Smooth muscle cell (in vitro differentiated cells): Measurements from ENCODE around the gene SLC7A6. TPM values are rescaled to one million over a fixed set of nuclear protein-coding genes. Genes with fewer than 3 reads are reported as not detected.

Experiments
- DNase-seq: peaks from one replicate; lab custom pipeline; 2025; ENCODE audit not compliant: unreplicated experiment; lab: John Stamatoyannopoulos, UW
- H2AFZ ChIP-seq: fragments of 200-600 bp; sonication (generic); 2 replicates; pipeline ENCODE4 v1.6.0; 2016; ENCODE audit warnings: antibody characterized with exemption, low read depth, mild to moderate bottlenecking
- H3F3A ChIP-seq: fragments of 200-600 bp; sonication (generic); 2 replicates; pipeline ENCODE4 v1.6.0; 2017; ENCODE audit warnings: antibody characterized with exemption, low read depth
- H3K27ac ChIP-seq: fragments of 200-600 bp; sonication (generic); 2 replicates; pipeline ENCODE4 v1.5.1; 2016; ENCODE audit warnings: low read depth, mild to moderate bottlenecking
- H3K27me3 ChIP-seq: fragments of 200-600 bp; sonication (generic); 2 replicates; pipeline ENCODE4 v1.6.1; 2016; ENCODE audit warnings: low read depth, mild to moderate bottlenecking
- H3K36me3 ChIP-seq: fragments of 200-600 bp; sonication (generic); 2 replicates; pipeline ENCODE4 v1.5.1; 2016; ENCODE audit warnings: low read depth
- H3K4me1 ChIP-seq: fragments of 200-600 bp; sonication (generic); 2 replicates; pipeline ENCODE4 v1.5.1; 2016; ENCODE audit warnings: low read depth
- H3K4me2 ChIP-seq: fragments of 200-600 bp; sonication (generic); 2 replicates; pipeline ENCODE4 v1.6.0; 2016; ENCODE audit warnings: mild to moderate bottlenecking
- H3K4me3 ChIP-seq: fragments of 200-600 bp; sonication (generic); 2 replicates; pipeline ENCODE4 v1.5.1; 2016; ENCODE audit warnings: mild to moderate bottlenecking
- H3K79me2 ChIP-seq: fragments of 200-600 bp; sonication (generic); 2 replicates; pipeline ENCODE4 v1.6.0; 2016; ENCODE audit warnings: low read depth, mild to moderate bottlenecking
- H3K9ac ChIP-seq: fragments of 200-600 bp; sonication (generic); 2 replicates; pipeline ENCODE4 v1.6.0; 2016; ENCODE audit warnings: low read depth
- H3K9me3 ChIP-seq: fragments of 200-600 bp; sonication (generic); replicated peaks from 2 replicates; pipeline ENCODE4 v1.5.1; 2016; ENCODE audit warnings: low read depth
- H4K20me1 ChIP-seq: fragments of 200-600 bp; sonication (generic); 2 replicates; pipeline ENCODE4 v1.6.0; 2016; ENCODE audit warnings: low read depth
- CTCF ChIP-seq: fragments of 200-600 bp; sonication (generic); IDR thresholded peaks from 2 replicates; pipeline ENCODE4 v1.5.1; 2017; ENCODE audit warnings: borderline replicate concordance, mild to moderate bottlenecking, antibody characterized with exemption; ENCODE audit not compliant: insufficient read depth, poor library complexity, severe bottlenecking
- WGBS: methylation state at CpG from one replicate; pipeline ENCODE4 v1.1.7; 2016; ENCODE audit warnings: low lambda C conversion rate; 5-methylcytosine and 5-hydroxymethylcytosine counted together
- polyA plus RNA-seq: library from polyadenylated mRNA; unstranded; fragments of >200 nt; fragmentation: Nextera tagmentation; extraction: Ambion mirVana; gene quantifications from 2 replicates; pipeline ENCODE4 v1.2.1, GENCODE V29; 2016
- total RNA-seq: library from RNA; depleted of rRNA; stranded (reverse); fragments of >200 nt; gene quantifications from 2 replicates; pipeline ENCODE4 v1.2.3, GENCODE V29; 2014

The SLC7A6 gene
- total and polyA plus RNA-seq, 2 experiments from 2014 or later = 11.4 to 16.5 TPM

- TF ChIP-seq CTCF = no peak
- Histone ChIP-seq H3K4me2 (no peak overlapping the region), H3K27me3 (no peaks in the 10 kb centered on the region), H3K4me3 (no peak overlapping the region), H3K4me1 (no peaks in the 10 kb centered on the region), H3K9ac (no peak overlapping the region), H3F3A (no peaks in the 10 kb centered on the region), H3K36me3 (peaks cover 19% of the 10 kb centered on the region), H3K27ac (no peak overlapping the region), H3K9me3 (no peaks in the 10 kb centered on the region), H4K20me1 (no peaks in the 10 kb centered on the region), H3K79me2 (no peaks in the 10 kb centered on the region), H2AFZ (no peak overlapping the region)
- no peak for DNase-seq
- 97% methylated on average over 16 of the region's 16 CpGs for WGBS
Observed at GRCh38 chr16:68338326-68339119, 74.2 kb downstream of the SLC7A6 start.

DNA sequence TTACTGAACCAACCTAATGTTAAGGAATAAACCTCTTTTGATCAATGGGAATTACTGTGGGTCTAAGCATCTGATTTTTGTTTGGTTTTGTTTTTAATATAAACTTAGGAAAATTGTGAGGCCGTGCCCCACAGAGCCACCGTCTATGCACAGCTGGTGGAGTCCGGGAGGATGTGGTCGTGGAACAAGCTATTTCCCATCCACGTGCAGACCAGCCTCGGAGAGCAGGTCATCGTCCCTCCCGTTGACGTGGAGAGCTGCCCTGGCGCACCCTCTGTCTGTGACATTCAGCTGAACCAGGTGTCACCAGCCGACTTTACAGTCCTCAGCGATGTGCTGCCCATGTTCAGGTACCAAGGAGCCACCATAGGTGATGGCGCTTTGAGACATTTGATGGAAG lies 74.9 kb downstream of the SLC7A6 start:
- Histone ChIP-seq H3K27ac (no peak overlapping the region), H3K9me3 (no peaks in the 10 kb centered on the region), H4K20me1 (no peaks in the 10 kb centered on the region), H3K4me2 (no peak overlapping the region), H3K27me3 (no peaks in the 10 kb centered on the region), H3F3A (no peaks in the 10 kb centered on the region), H3K4me3 (no peak overlapping the region), H2AFZ (no peak overlapping the region), H3K9ac (no peak overlapping the region), H3K4me1 (no peaks in the 10 kb centered on the region), H3K36me3 (peaks cover 19% of the 10 kb centered on the region), H3K79me2 (no peaks in the 10 kb centered on the region)
- no peak for TF ChIP-seq CTCF
- no peak for DNase-seq
- 98% methylated on average over 13 of the region's 13 CpGs for WGBS

GRCh38 chr16:68342620-68343019 lies 78.3 kb downstream of the SLC7A6 start:
- Histone ChIP-seq H4K20me1 (no peaks in the 10 kb centered on the region), H3K27ac (no peak overlapping the region), H2AFZ (no peak overlapping the region), H3K4me1 (no peaks in the 10 kb centered on the region), H3K4me2 (no peak overlapping the region), H3K79me2 (no peaks in the 10 kb centered on the region), H3F3A (no peaks in the 10 kb centered on the region), H3K4me3 (no peak overlapping the region), H3K9ac (no peak overlapping the region), H3K9me3 (no peaks in the 10 kb centered on the region), H3K36me3 (peaks cover 12% of the 10 kb centered on the region), H3K27me3 (no peaks in the 10 kb centered on the region)
- no peak for TF ChIP-seq CTCF
- WGBS = 93% methylated on average over 7 of the region's 7 CpGs
- no peak for DNase-seq

GRCh38 chr16:68343137-68343536 lies 78.8 kb downstream of the SLC7A6 start:
- TF ChIP-seq CTCF = no peak
- Histone ChIP-seq H2AFZ (no peak overlapping the region), H3K9ac (no peak overlapping the region), H3K4me1 (no peaks in the 10 kb centered on the region), H3K4me3 (no peak overlapping the region), H3K4me2 (no peak overlapping the region), H3K27ac (no peak overlapping the region), H3K79me2 (no peaks in the 10 kb centered on the region), H3K9me3 (no peaks in the 10 kb centered on the region), H4K20me1 (no peaks in the 10 kb centered on the region), H3K36me3 (peaks cover 11% of the 10 kb centered on the region), H3F3A (no peaks in the 10 kb centered on the region), H3K27me3 (no peaks in the 10 kb centered on the region)
- no peak for DNase-seq
- WGBS = 95% methylated on average over 7 of the region's 7 CpGs
